GM23338 (cell line): ENCODE data around the gene CDC42BPB. TPM values are rescaled to one million over a fixed set of nuclear protein-coding genes. Genes with fewer than 3 reads are reported as not detected.

Experiments
- ATAC-seq: fragments of 200-7000 bp; cut with Tn5 transposase; 3 replicates; pipeline ENCODE4 v1.9.1; 2020
- DNase-seq: peaks from one replicate; pipeline ENCODE4 v3.0.0-alpha.2; 2015; ENCODE audit warnings: low spot score
- H2AFZ ChIP-seq: fragments of 200-600 bp; sonication (generic); 2 replicates; pipeline ENCODE4 v1.8.0; 2016; ENCODE audit warnings: antibody characterized with exemption, mild to moderate bottlenecking, moderate library complexity
- H3F3A ChIP-seq: fragments of 200-600 bp; sonication (generic); replicated peaks from 2 replicates; pipeline ENCODE4 v1.8.0; 2017; ENCODE audit warnings: antibody characterized with exemption, mixed run types, low read depth
- H3K27ac ChIP-seq: fragments of 200-600 bp; sonication (generic); 2 replicates; pipeline ENCODE4 v1.6.1; 2016; ENCODE audit warnings: low read depth
- H3K27me3 ChIP-seq: fragments of 200-600 bp; sonication (generic); 2 replicates; pipeline ENCODE4 v1.8.0; 2016; ENCODE audit warnings: mild to moderate bottlenecking, mixed run types, moderate library complexity; ENCODE audit not compliant: insufficient read depth
- H3K36me3 ChIP-seq: fragments of 200-600 bp; sonication (generic); 2 replicates; pipeline ENCODE4 v1.8.0; 2016; ENCODE audit warnings: mild to moderate bottlenecking; ENCODE audit not compliant: insufficient read depth
- H3K4me1 ChIP-seq: fragments of 200-600 bp; sonication (generic); 2 replicates; pipeline ENCODE4 v1.8.0; 2016; ENCODE audit warnings: mild to moderate bottlenecking, moderate library complexity; ENCODE audit not compliant: insufficient read depth
- H3K4me2 ChIP-seq: fragments of 200-600 bp; sonication (generic); 2 replicates; pipeline ENCODE4 v1.7.1; 2017; ENCODE audit warnings: mixed run types
- H3K4me3 ChIP-seq: fragments of 200-600 bp; sonication (generic); 2 replicates; pipeline ENCODE4 v1.6.1; 2016; ENCODE audit warnings: mixed run types
- H3K79me2 ChIP-seq: fragments of 200-600 bp; sonication (generic); replicated peaks from 2 replicates; pipeline ENCODE4 v1.8.0; 2017; ENCODE audit warnings: mild to moderate bottlenecking; ENCODE audit not compliant: insufficient read depth
- H3K9me2 ChIP-seq: fragments of 200-600 bp; sonication (generic); 2 replicates; pipeline ENCODE4 v1.8.0; 2017; ENCODE audit not compliant: insufficient read depth
- H4K20me1 ChIP-seq: fragments of 200-600 bp; sonication (generic); replicated peaks from 2 replicates; pipeline ENCODE4 v1.8.0; 2017; ENCODE audit warnings: mild to moderate bottlenecking; ENCODE audit not compliant: insufficient read depth
- H3K27ac Mint-ChIP-seq: 2 replicates; pipeline ENCODE4 v1.8.0; 2020; ENCODE audit warnings: inconsistent platforms, mild to moderate bottlenecking, moderate library complexity, mixed read lengths
- H3K27me3 Mint-ChIP-seq: 3 replicates; pipeline ENCODE4 v1.8.0; 2022; ENCODE audit warnings: low read depth, mild to moderate bottlenecking, moderate library complexity, mixed read lengths, inconsistent platforms; ENCODE audit not compliant: insufficient read depth, poor library complexity
- H3K36me3 Mint-ChIP-seq: 3 replicates; pipeline ENCODE4 v1.8.0; 2021; ENCODE audit warnings: low read depth, mild to moderate bottlenecking, inconsistent platforms, moderate library complexity, mixed read lengths
- H3K4me1 Mint-ChIP-seq: 3 replicates; pipeline ENCODE4 v1.8.0; 2020; ENCODE audit warnings: mild to moderate bottlenecking, inconsistent platforms, mixed read lengths
- H3K4me3 Mint-ChIP-seq: 3 replicates; pipeline ENCODE4 v1.8.0; 2021; ENCODE audit warnings: moderate library complexity, mild to moderate bottlenecking, inconsistent platforms, mixed read lengths
- H3K9me3 Mint-ChIP-seq: 3 replicates; pipeline ENCODE4 v1.8.0; 2020; ENCODE audit warnings: moderate library complexity, mild to moderate bottlenecking, inconsistent platforms, mixed read lengths
- CREB1 ChIP-seq: fragments of 250-450 bp; sonication (Bioruptor Pico); IDR thresholded peaks from 2 replicates; pipeline ENCODE4 v1.5.0; 2020; ENCODE audit warnings: low read depth, mild to moderate bottlenecking, moderate library complexity
- ETS1 ChIP-seq: IDR thresholded peaks from 2 replicates; pipeline ENCODE4 v1.6.1; 2016; ENCODE audit warnings: antibody characterized with exemption
- EZH2 ChIP-seq: fragments of 200-600 bp; sonication (generic); IDR thresholded peaks from one replicate; pipeline ENCODE4 v1.8.0; 2017; ENCODE audit warnings: antibody characterized with exemption, mild to moderate bottlenecking, low read depth; ENCODE audit not compliant: unreplicated experiment
- EZH2phosphoT487 ChIP-seq: fragments of 200-600 bp; sonication (generic); IDR thresholded peaks from one replicate; pipeline ENCODE4 v1.8.1; 2018; ENCODE audit warnings: antibody characterized with exemption; ENCODE audit not compliant: unreplicated experiment
- NANOG ChIP-seq: IDR thresholded peaks from 2 replicates; pipeline ENCODE4 v1.6.1; 2016; ENCODE audit warnings: antibody characterized with exemption, borderline replicate concordance
- POLR2AphosphoS5 ChIP-seq: IDR thresholded peaks from 2 replicates; pipeline ENCODE4 v1.6.1; 2016; ENCODE audit warnings: antibody characterized with exemption, low read depth
- REST ChIP-seq: IDR thresholded peaks from one replicate; pipeline ENCODE4 v1.6.1; 2018; ENCODE audit warnings: antibody characterized with exemption; ENCODE audit not compliant: unreplicated experiment
- STAT1 ChIP-seq: IDR thresholded peaks from one replicate; pipeline ENCODE4 v1.6.1; 2016; ENCODE audit warnings: antibody characterized with exemption; ENCODE audit not compliant: unreplicated experiment
- ZNF114 ChIP-seq: fragments of 250-450 bp; sonication (Bioruptor Pico); IDR thresholded peaks from 2 replicates; pipeline ENCODE4 v1.5.0; 2020; ENCODE audit warnings: mild to moderate bottlenecking, moderate library complexity
- ZNF462 ChIP-seq: fragments of 250-450 bp; sonication (Bioruptor Pico); IDR thresholded peaks from 2 replicates; pipeline ENCODE4 v1.5.0; 2020; ENCODE audit warnings: mild to moderate bottlenecking, moderate library complexity
- polyA plus RNA-seq: library from polyadenylated mRNA; unstranded; fragments of >200 nt; fragmentation: Nextera tagmentation; extraction: Ambion mirVana; gene quantifications from 2 replicates; pipeline ENCODE4 v1.2.1, GENCODE V29; 2016
- total RNA-seq: library from RNA; depleted of rRNA; stranded (reverse); fragments of >200 nt; shearing (Covaris generic); gene quantifications from 2 replicates; pipeline ENCODE4 v1.2.3, GENCODE V29; 2014

The CDC42BPB gene
- total and polyA plus RNA-seq, 2 experiments from 2014 or later, result 12.3 to 127 TPM

DNA sequence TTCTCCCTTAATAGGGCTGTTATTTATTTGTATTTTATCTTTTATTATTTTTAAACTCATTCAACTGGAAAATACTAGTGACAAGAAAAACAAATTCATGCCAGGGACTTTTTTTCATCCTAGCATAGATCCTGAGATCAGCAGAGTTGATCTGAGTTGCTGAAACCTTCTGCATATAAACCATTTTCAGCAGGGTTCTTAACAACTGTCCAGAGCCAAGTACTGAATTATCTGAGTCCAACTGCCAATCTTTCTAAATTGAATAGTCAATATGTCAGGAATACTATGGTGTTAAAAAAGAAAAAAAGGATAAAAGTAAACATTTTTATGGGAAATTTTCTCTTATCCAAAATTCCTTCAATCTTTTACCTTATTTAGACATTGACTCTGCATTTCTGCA is 28.6 kb downstream of the CDC42BPB start (continued):
- no peak for TF ChIP-seq REST

- peaks cover 6% of the 10 kb centered on the region; the same call in 1 of the 3 replicates for H3K9me3 Mint-ChIP-seq
- H4K20me1 ChIP-seq, result peaks cover 71% of the 10 kb centered on the region
- H3K4me2 ChIP-seq, result no peak overlapping the region
- H3K4me1 ChIP-seq, result peaks cover 10% of the 10 kb centered on the region
- DNase-seq (no peak), ATAC-seq (peak; percentile 44; the same call in 2 of the 3 replicates)
- H3K36me3 ChIP-seq, result no peaks in the 10 kb centered on the region
- no peak overlapping the region for H3K4me3 Mint-ChIP-seq
- no peak overlapping the region for H2AFZ ChIP-seq
- no peak overlapping the region for H3K27ac Mint-ChIP-seq
- no peak overlapping the region for H3K4me3 ChIP-seq
- no peak overlapping the region for H3K27ac ChIP-seq
- H3K4me1 Mint-ChIP-seq, result peaks cover 12% of the 10 kb centered on the region; the same call in 2 of the 3 replicates
- 0 out of 2 replicates have a peak, but pooled peaks cover 2% of the 10 kb centered on the region for H3F3A ChIP-seq
- no peaks in the 10 kb centered on the region for H3K27me3 ChIP-seq
- peaks cover 13% of the 10 kb centered on the region for H3K27me3 Mint-ChIP-seq
- peaks cover 9% of the 10 kb centered on the region; the same call in 2 of the 3 replicates for H3K36me3 Mint-ChIP-seq
- no peaks in the 10 kb centered on the region; the same call in 1 of the 2 replicates for H3K9me2 ChIP-seq
- H3K79me2 ChIP-seq, result peaks cover 99% of the 10 kb centered on the region
- TF ChIP-seq CREB1 (CRISPR knock-in tag), result no peak
- no peak for TF ChIP-seq ETS1
- no peak for TF ChIP-seq EZH2phosphoT487
- TF ChIP-seq POLR2AphosphoS5, result no peak
- TF ChIP-seq REST, result no peak
- TF ChIP-seq ZNF114 (CRISPR knock-in tag), result no peak
- no peak for TF ChIP-seq NANOG
- TF ChIP-seq ZNF462, result no peak
- no peak for TF ChIP-seq STAT1
- no peak for TF ChIP-seq EZH2
Measured at GRCh38 chr14:103028161-103028767, 29.1 kb downstream of the CDC42BPB start.
